GM12878 (cell line): ENCODE data around the gene GPRC5C. TPM values are rescaled to one million over a fixed set of nuclear protein-coding genes. Genes with fewer than 3 reads are reported as not detected.

Experiments used
- ATAC-seq: fragments of 200-7000 bp; cut with Tn5 transposase; 3 replicates; pipeline ENCODE4 v1.9.1; 2020; ENCODE audit warnings: mild to moderate bottlenecking, moderate library complexity
- BruUV-seq: library from RNA; stranded (reverse); fragments of 400-500 nt; replicated peaks from 2 replicates; lab custom pipeline; 2021; lab: Mats Ljungman, UMichigan
- CTCF ChIA-PET: fragments of 300-600 bp; sonication (Branson Sonifier 250); formaldehyde crosslinking; extraction: SDS; loops from one replicate; lab custom pipeline; 2021; ENCODE audit warnings: inconsistent platforms; lab: Yijun Ruan, JAX
- POLR2A ChIA-PET: fragments of 350-600 bp; formaldehyde crosslinking; extraction: SDS; loops from one replicate; lab custom pipeline; 2021; ENCODE audit warnings: inconsistent platforms; lab: Charles Lee
- RAD21 ChIA-PET: fragments of 300-600 bp; sonication (Branson Sonifier 250); formaldehyde crosslinking; loops from one replicate; lab custom pipeline; 2023; ENCODE audit warnings: antibody characterized with exemption; ENCODE audit not compliant: unreplicated experiment; lab: Charles Lee
- SMC1A ChIA-PET: fragments of 300-600 bp; sonication (Branson Sonifier 250); formaldehyde crosslinking; loops from one replicate; lab custom pipeline; 2023; ENCODE audit not compliant: unreplicated experiment, uncharacterized antibody; lab: Charles Lee
- DNase-seq: peaks from one replicate; pipeline ENCODE4 v3.0.0-alpha.2; 2011; ENCODE audit warnings: low read depth, low spot score
- FAIRE-seq: peaks from 3 replicates; lab custom pipeline; 2011; peaks lifted over from hg19 to GRCh38; lab: Jason Lieb, UNC
- H2AFZ ChIP-seq: 2 replicates; pipeline ENCODE4 v1.6.0; 2011; ENCODE audit warnings: low read depth, low read length, control low read depth; ENCODE audit not compliant: control insufficient read depth
- H3K27ac ChIP-seq: 2 replicates; pipeline ENCODE4 v1.5.1; 2011; ENCODE audit warnings: control low read depth; ENCODE audit not compliant: control insufficient read depth, insufficient read depth
- H3K27me3 ChIP-seq, 2 experiments: replicated peaks in 1 of 2; 2 replicates each; pipeline versions ENCODE4 v1.6.0 to v1.6.1; 2011; ENCODE audit warnings: low read length in 1 of 2; ENCODE audit not compliant: control insufficient read depth in 2 of 2, insufficient read depth in 2 of 2
- H3K36me3 ChIP-seq, 2 experiments: 2 replicates each; pipeline ENCODE4 v1.5.1; 2011; ENCODE audit warnings: low read length in 1 of 2; ENCODE audit not compliant: control insufficient read depth in 2 of 2, insufficient read depth in 2 of 2
- H3K4me1 ChIP-seq: 2 replicates; pipeline ENCODE4 v1.6.1; 2011; ENCODE audit warnings: mild to moderate bottlenecking, low read length, moderate library complexity, mixed read lengths; ENCODE audit not compliant: control insufficient read depth, insufficient read depth
- H3K4me2 ChIP-seq: 2 replicates; pipeline ENCODE4 v1.6.0; 2011; ENCODE audit warnings: control low read depth; ENCODE audit not compliant: control insufficient read depth, insufficient read depth
- H3K4me3 ChIP-seq: fragments of 200-600 bp; sonication (generic); 2 replicates; pipeline ENCODE4 v1.5.1; 2016
- H3K79me2 ChIP-seq: 2 replicates; pipeline ENCODE4 v1.6.0; 2011; ENCODE audit warnings: low read length; ENCODE audit not compliant: control insufficient read depth, insufficient read depth
- H3K9ac ChIP-seq: 2 replicates; pipeline ENCODE4 v1.8.0; 2011; ENCODE audit warnings: low read length, control low read depth, mixed read lengths; ENCODE audit not compliant: control insufficient read depth, insufficient read depth
- H3K9me3 ChIP-seq: replicated peaks from 3 replicates; pipeline ENCODE4 v1.5.1; 2011; ENCODE audit warnings: mild to moderate bottlenecking, low read length; ENCODE audit not compliant: control insufficient read depth, insufficient read depth
- H4K20me1 ChIP-seq: 2 replicates; pipeline ENCODE4 v1.6.0; 2011; ENCODE audit not compliant: control insufficient read depth, insufficient read depth
- ATF3 ChIP-seq: IDR thresholded peaks from 2 replicates; pipeline ENCODE4 v1.6.1; 2011; ENCODE audit warnings: low read depth, mild to moderate bottlenecking, low read length, moderate library complexity, borderline replicate concordance; ENCODE audit errors: extremely low read depth
- CHD1 ChIP-seq: IDR thresholded peaks from 2 replicates; pipeline ENCODE4 v1.6.1; 2012; ENCODE audit warnings: low read depth, low read length, improper control_type of control experiment
- HCFC1 ChIP-seq: fragments of 150-350 bp; IDR thresholded peaks from 2 replicates; pipeline ENCODE4 v1.6.1; 2014; ENCODE audit warnings: low read length
- MAX ChIP-seq: IDR thresholded peaks from 2 replicates; pipeline ENCODE4 v1.6.1; 2012; ENCODE audit warnings: low read depth, low read length, improper control_type of control experiment
- MYB ChIP-seq: fragments of 150-350 bp; IDR thresholded peaks from 2 replicates; pipeline ENCODE4 v1.6.1; 2014; ENCODE audit warnings: mild to moderate bottlenecking, low read depth, low read length, borderline replicate concordance
- RCOR1 ChIP-seq: conservative IDR thresholded peaks from 2 replicates; pipeline ENCODE4 v1.6.1; 2012; ENCODE audit warnings: low read depth, low read length, improper control_type of control experiment
- STAT3 ChIP-seq: IDR thresholded peaks from 2 replicates; pipeline ENCODE4 v1.6.1; 2011; ENCODE audit warnings: low read depth, low read length, improper control_type of control experiment
- TBL1XR1 ChIP-seq: IDR thresholded peaks from 2 replicates; pipeline ENCODE4 v1.6.1; 2012; ENCODE audit warnings: low read depth, low read length, improper control_type of control experiment
- TCF12 ChIP-seq: IDR thresholded peaks from 2 replicates; pipeline ENCODE4 v1.6.1; 2011; ENCODE audit warnings: low read depth, mild to moderate bottlenecking, low read length
- TCF3 ChIP-seq: IDR thresholded peaks from 2 replicates; pipeline ENCODE4 v1.6.1; 2012; ENCODE audit warnings: low read depth, mild to moderate bottlenecking, low read length, borderline replicate concordance; ENCODE audit not compliant: insufficient read depth
- WGBS: methylation state at CpG from one replicate; pipeline ENCODE4 v1.1.6; 2016; ENCODE audit warnings: low lambda C conversion rate; ENCODE audit not compliant: insufficient replicate concordance, insufficient coverage; ENCODE audit errors: missing lambda C conversion rate; 5-methylcytosine and 5-hydroxymethylcytosine counted together
- in situ Hi-C: fragments of 300-500 bp; cut with MboI; formaldehyde crosslinking; loops from 9 replicates; pipeline ENCODE4 v1.14.3; 2018; ENCODE audit warnings: mixed read lengths
- intact Hi-C: fragments of 100-400 bp; cut with micrococcal nuclease; formaldehyde crosslinking; loops from one replicate; pipeline ENCODE4 v1.14.2; 2022; ENCODE audit not compliant: unreplicated experiment
- polyA plus RNA-seq, 11 experiments: library from polyadenylated mRNA; depleted of rRNA in 4 of 11; unstranded in 6 of 11; stranded (reverse) in 5 of 11; fragments of >200 nt; fragmentation: Nextera tagmentation in 4 of 11; fragmentation: Illumina TruSeq in 1 of 11; extraction: Ambion mirVana in 4 of 11; extraction: Trizol in 1 of 11; gene quantifications; 1 replicate in 1 of 11; 2 replicates in 10 of 11; pipeline versions ENCODE4 v1.2.1 to v1.2.3, GENCODE V29; 2011 to 2016; ENCODE audit warnings: inconsistent platforms in 2 of 11, missing spikeins in 2 of 11, low read depth in 1 of 11
- total RNA-seq, 4 experiments: library from RNA; depleted of rRNA in 3 of 4; stranded (reverse); fragments of >200 nt in 3 of 4; fragmentation: Illumina TruSeq in 1 of 4; extraction: Trizol in 1 of 4; gene quantifications; 2 replicates each; pipeline versions ENCODE4 v1.2.1 to v1.2.3, GENCODE V29; 2013 to 2021

The GPRC5C gene
- total and polyA plus RNA-seq, 10 of the 15 experiments (the other 5 are each of a cell fraction or from before 2014, with no cell fraction given), result 0.04 to 1.3 (median 0.36) TPM; not detected in 2

GRCh38 chr17:74443516-74444296, 11.8 kb downstream of the GPRC5C start:
- H3K27ac ChIP-seq, result no peak overlapping the region
- no peak overlapping the region for H3K9ac ChIP-seq
- ChIA-PET POLR2A (interaction anchor here (0.5 to 0.7 kb wide), 2 partner anchors 23 to 215 kb away, joined by 3 read pairs; no protein-coding TSS in a partner anchor), CTCF (interaction anchor here (0.7 to 5.1 kb wide), 6 partner anchors 9 to 90 kb away, joined by 3 to 34 read pairs (median 6); no protein-coding TSS in a partner anchor), SMC1A (interaction anchor here (1.0 to 2.9 kb wide), 5 partner anchors 11 to 65 kb away, joined by 3 to 12 read pairs (median 4); no protein-coding TSS in a partner anchor), RAD21 (interaction anchor here (0.7 to 1.7 kb wide), 3 partner anchors 8 to 78 kb away, joined by 3 to 7 read pairs (median 3); no protein-coding TSS in a partner anchor)
- WGBS, result 32% methylated on average over 8 of the region's 8 CpGs
- no TSS peak for BruUV-seq
- H3K27me3 ChIP-seq, result no peaks in the 10 kb centered on the region
- no peaks in the 10 kb centered on the region for H4K20me1 ChIP-seq
- H3K4me3 ChIP-seq, result no peak overlapping the region
- H3K79me2 ChIP-seq, result no peaks in the 10 kb centered on the region
- peaks cover 5% of the 10 kb centered on the region; the same call in 1 of the 2 replicates for H3K4me1 ChIP-seq
- in situ Hi-C loops (no loop called here), intact Hi-C loops (no loop called here)
- DNase-seq, result no peak
- no peak for TF ChIP-seq MYB
- no peak for TF ChIP-seq ATF3
- no peak for TF ChIP-seq CHD1
- TF ChIP-seq RCOR1, result no peak
- no peak for TF ChIP-seq STAT3
- no peak for TF ChIP-seq HCFC1
- TF ChIP-seq TBL1XR1, result no peak
- TF ChIP-seq TCF12, result no peak
- TF ChIP-seq MAX, result no peak
- TF ChIP-seq TCF3, result no peak
- no peak overlapping the region for H2AFZ ChIP-seq
- no peaks in the 10 kb centered on the region for H3K36me3 ChIP-seq
- ATAC-seq, result no peak
- no peak overlapping the region for H3K4me2 ChIP-seq
- no peak for FAIRE-seq
- peaks cover 4% of the 10 kb centered on the region; the same call in 1 of the 3 replicates for H3K9me3 ChIP-seq
